Nephron progenitor cell (in vitro differentiated cells): ENCODE data around the gene CUL9.

Experiments
- DNase-seq: peaks from one replicate; pipeline ENCODE4 v3.0.0; 2021
- H3K27ac Mint-ChIP-seq: 2 replicates; pipeline ENCODE4 v1.8.0; 2021; ENCODE audit warnings: mild to moderate bottlenecking, moderate library complexity, mixed read lengths
- H3K27me3 Mint-ChIP-seq: 2 replicates; pipeline ENCODE4 v1.8.0; 2021; ENCODE audit warnings: mild to moderate bottlenecking, low read depth, mixed read lengths; ENCODE audit not compliant: poor library complexity
- H3K36me3 Mint-ChIP-seq: 2 replicates; pipeline ENCODE4 v1.8.0; 2021; ENCODE audit warnings: low read depth, mixed read lengths
- H3K4me1 Mint-ChIP-seq: 2 replicates; pipeline ENCODE4 v1.8.0; 2021; ENCODE audit warnings: mixed read lengths
- H3K4me3 Mint-ChIP-seq: 2 replicates; pipeline ENCODE4 v1.8.0; 2021; ENCODE audit warnings: mild to moderate bottlenecking, moderate library complexity, mixed read lengths
- H3K9me3 Mint-ChIP-seq: 2 replicates; pipeline ENCODE4 v1.8.0; 2021; ENCODE audit warnings: mild to moderate bottlenecking, moderate library complexity, mixed read lengths
- TF ChIP-seq, protein P1 (sequence below): fragments of 200-600 bp; sonication (generic); IDR thresholded peaks from 2 replicates; pipeline ENCODE4 v1.5.0; 2021; ENCODE audit warnings: antibody characterized with exemption

Gene CUL9

GRCh38 chr6:43247114-43247999 lies 65.4 kb downstream of the CUL9 start:
- Mint-ChIP-seq H3K4me1 (peaks cover 39% of the 10 kb centered on the region), H3K36me3 (no peaks in the 10 kb centered on the region), H3K27ac (no peak overlapping the region), H3K9me3 (no peaks in the 10 kb centered on the region), H3K27me3 (peaks cover 21% of the 10 kb centered on the region), H3K4me3 (peak overlapping the region; percentile 85)
- TF ChIP-seq, protein P1, sequence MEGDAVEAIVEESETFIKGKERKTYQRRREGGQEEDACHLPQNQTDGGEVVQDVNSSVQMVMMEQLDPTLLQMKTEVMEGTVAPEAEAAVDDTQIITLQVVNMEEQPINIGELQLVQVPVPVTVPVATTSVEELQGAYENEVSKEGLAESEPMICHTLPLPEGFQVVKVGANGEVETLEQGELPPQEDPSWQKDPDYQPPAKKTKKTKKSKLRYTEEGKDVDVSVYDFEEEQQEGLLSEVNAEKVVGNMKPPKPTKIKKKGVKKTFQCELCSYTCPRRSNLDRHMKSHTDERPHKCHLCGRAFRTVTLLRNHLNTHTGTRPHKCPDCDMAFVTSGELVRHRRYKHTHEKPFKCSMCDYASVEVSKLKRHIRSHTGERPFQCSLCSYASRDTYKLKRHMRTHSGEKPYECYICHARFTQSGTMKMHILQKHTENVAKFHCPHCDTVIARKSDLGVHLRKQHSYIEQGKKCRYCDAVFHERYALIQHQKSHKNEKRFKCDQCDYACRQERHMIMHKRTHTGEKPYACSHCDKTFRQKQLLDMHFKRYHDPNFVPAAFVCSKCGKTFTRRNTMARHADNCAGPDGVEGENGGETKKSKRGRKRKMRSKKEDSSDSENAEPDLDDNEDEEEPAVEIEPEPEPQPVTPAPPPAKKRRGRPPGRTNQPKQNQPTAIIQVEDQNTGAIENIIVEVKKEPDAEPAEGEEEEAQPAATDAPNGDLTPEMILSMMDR = no peak
- DNase-seq = peak; percentile 81

GRCh38 chr6:43248101-43248500 lies 66.1 kb downstream of the CUL9 start:
- no peak overlapping the region for H3K27ac Mint-ChIP-seq
- peak overlapping the region; percentile 85 for H3K4me3 Mint-ChIP-seq
- TF ChIP-seq, protein P1 = no peak

GRCh38 chr6:43248791-43249190 lies 66.8 kb downstream of the CUL9 start:
- Mint-ChIP-seq H3K4me3 (no peak overlapping the region), H3K27ac (no peak overlapping the region), H3K36me3 (no peaks in the 10 kb centered on the region), H3K9me3 (no peaks in the 10 kb centered on the region), H3K27me3 (peaks cover 32% of the 10 kb centered on the region), H3K4me1 (peaks cover 39% of the 10 kb centered on the region)
- TF ChIP-seq, protein P1 = no peak
- DNase-seq = no peak

More at GRCh38 chr6:43248101-43248500, 66.1 kb downstream of the CUL9 start:
- H3K36me3 Mint-ChIP-seq = no peaks in the 10 kb centered on the region
- no peak for DNase-seq
- H3K9me3 Mint-ChIP-seq = no peaks in the 10 kb centered on the region
- H3K27me3 Mint-ChIP-seq = peaks cover 26% of the 10 kb centered on the region
- H3K4me1 Mint-ChIP-seq = peaks cover 39% of the 10 kb centered on the region

GRCh38 chr6:43250992-43251373 lies 69.0 kb downstream of the CUL9 start:
- peaks cover 40% of the 10 kb centered on the region for H3K27me3 Mint-ChIP-seq
- H3K4me3 Mint-ChIP-seq = no peak overlapping the region
- no peak for DNase-seq
- no peaks in the 10 kb centered on the region for H3K9me3 Mint-ChIP-seq
- TF ChIP-seq, protein P1 = no peak
- H3K4me1 Mint-ChIP-seq = peaks cover 39% of the 10 kb centered on the region
- H3K27ac Mint-ChIP-seq = peak overlapping the region; percentile 3
- H3K36me3 Mint-ChIP-seq = no peaks in the 10 kb centered on the region

GRCh38 chr6:43253401-43253800 lies 71.4 kb downstream of the CUL9 start:
- no peaks in the 10 kb centered on the region for H3K9me3 Mint-ChIP-seq
- H3K36me3 Mint-ChIP-seq = no peaks in the 10 kb centered on the region
- no peak for DNase-seq
- no peak overlapping the region for H3K4me3 Mint-ChIP-seq
- TF ChIP-seq, protein P1 = no peak
- H3K27me3 Mint-ChIP-seq = peaks cover 33% of the 10 kb centered on the region
- H3K4me1 Mint-ChIP-seq = peaks cover 36% of the 10 kb centered on the region
- no peak overlapping the region for H3K27ac Mint-ChIP-seq
